H1 (cell line): Measurements from ENCODE around the gene PKP1. TPM values are rescaled to one million over a fixed set of nuclear protein-coding genes. Genes with fewer than 3 reads are reported as not detected.

Experiments
- CTCF ChIA-PET: fragments of 300-600 bp; sonication (Branson Sonifier 250); formaldehyde crosslinking; loops from one replicate; lab custom pipeline; 2021; ENCODE audit not compliant: partially characterized antibody; lab: Charles Lee
- POLR2A ChIA-PET: fragments of 300-600 bp; sonication (Branson Sonifier 250); formaldehyde crosslinking; loops from one replicate; lab custom pipeline; 2021; ENCODE audit warnings: inconsistent platforms; ENCODE audit not compliant: partially characterized antibody; lab: Charles Lee
- DNase-seq, 2 experiments: peaks; one replicate each; pipeline versions ENCODE4 v3.0.0 to v3.0.0-alpha.2; 2010 to 2022; ENCODE audit warnings: low spot score in 2 of 2, low read depth in 1 of 2, mixed read lengths in 1 of 2
- FAIRE-seq: peaks from 2 replicates; lab custom pipeline; 2011; peaks lifted over from hg19 to GRCh38; lab: Jason Lieb, UNC
- H2AFZ ChIP-seq: 2 replicates; pipeline ENCODE4 v1.8.1; 2012; ENCODE audit warnings: low read length, inconsistent platforms
- H2AK5ac ChIP-seq: 2 replicates; pipeline ENCODE4 v1.6.1; 2013; ENCODE audit warnings: low read depth, low read length
- H2BK120ac ChIP-seq: replicated peaks from 2 replicates; pipeline ENCODE3; 2013; ENCODE audit warnings: low read depth, low read length, inconsistent platforms
- H2BK12ac ChIP-seq: 2 replicates; pipeline ENCODE4 v1.6.1; 2013; ENCODE audit warnings: low read depth, low read length
- H2BK15ac ChIP-seq: 2 replicates; pipeline ENCODE4 v1.6.1; 2013; ENCODE audit warnings: low read length
- H2BK20ac ChIP-seq: 2 replicates; pipeline ENCODE4 v1.6.1; 2013; ENCODE audit warnings: low read length
- H2BK5ac ChIP-seq: 2 replicates; pipeline ENCODE4 v1.6.1; 2013; ENCODE audit warnings: low read depth, low read length
- H3K14ac ChIP-seq: 2 replicates; pipeline ENCODE4 v1.6.1; 2013; ENCODE audit warnings: inconsistent platforms; ENCODE audit not compliant: insufficient read length
- H3K18ac ChIP-seq: 2 replicates; pipeline ENCODE4 v1.6.1; 2013; ENCODE audit warnings: low read length; ENCODE audit errors: extremely low read depth
- H3K23ac ChIP-seq: 2 replicates; pipeline ENCODE4 v1.6.1; 2013; ENCODE audit warnings: inconsistent platforms; ENCODE audit not compliant: insufficient read length
- H3K23me2 ChIP-seq: 2 replicates; pipeline ENCODE4 v1.6.1; 2013; ENCODE audit warnings: low read depth, low read length
- H3K27ac ChIP-seq: 2 replicates; pipeline ENCODE4 v1.6.1; 2011; ENCODE audit warnings: low read depth, low read length, inconsistent platforms
- H3K27me3 ChIP-seq, 4 experiments: replicated peaks in 1 of 4; 1 replicate in 1 of 4; 2 replicates in 3 of 4; pipeline versions ENCODE4 v1.6.1 to v1.8.1; 2011 to 2013; ENCODE audit warnings: low read length in 3 of 4, mild to moderate bottlenecking in 3 of 4, inconsistent platforms in 2 of 4, mixed read lengths in 2 of 4, moderate library complexity in 1 of 4; ENCODE audit not compliant: control insufficient read depth in 3 of 4, insufficient read depth in 3 of 4; ENCODE audit errors: extremely low read depth in 1 of 4
- H3K36me3 ChIP-seq, 4 experiments: 2 replicates each; pipeline versions ENCODE4 v1.6.1 to v1.8.1; 2011 to 2013; ENCODE audit warnings: mild to moderate bottlenecking in 4 of 4, low read length in 3 of 4, moderate library complexity in 2 of 4, control low read depth in 1 of 4, inconsistent platforms in 1 of 4; ENCODE audit not compliant: insufficient read depth in 4 of 4, control insufficient read depth in 2 of 4
- H3K4ac ChIP-seq: replicated peaks from 2 replicates; pipeline ENCODE3; 2013; ENCODE audit warnings: low read length, low read depth, mixed read lengths, inconsistent platforms; ENCODE audit not compliant: insufficient read length
- H3K4me1 ChIP-seq, 4 experiments: replicated peaks in 1 of 4; 1 replicate in 1 of 4; 2 replicates in 3 of 4; pipeline versions ENCODE4 v1.6.1 to v1.8.1; 2011 to 2013; ENCODE audit warnings: low read length in 3 of 4, inconsistent platforms in 2 of 4, mixed read lengths in 1 of 4; ENCODE audit not compliant: insufficient read depth in 4 of 4, control insufficient read depth in 3 of 4
- H3K4me2 ChIP-seq, 2 experiments: 2 replicates each; pipeline versions ENCODE4 v1.6.1 to v1.8.1; 2011 to 2013; ENCODE audit warnings: low read depth in 2 of 2, low read length in 2 of 2, control low read depth in 1 of 2, inconsistent platforms in 1 of 2, mild to moderate bottlenecking in 1 of 2; ENCODE audit not compliant: insufficient read depth in 1 of 2
- H3K4me3 ChIP-seq, 4 experiments: fragments of 200-600, 300-600 bp in 1 of 4; sonication (generic), shearing (Covaris generic), sonication (Bioruptor Twin) in 1 of 4; 2 replicates each; pipeline versions ENCODE4 v1.5.1 to v1.8.1; 2011 to 2016; ENCODE audit warnings: low read length in 4 of 4, low read depth in 3 of 4, control low read depth in 2 of 4, inconsistent platforms in 2 of 4, mild to moderate bottlenecking in 2 of 4, mixed read lengths in 1 of 4, moderate library complexity in 1 of 4; ENCODE audit not compliant: insufficient read depth in 2 of 4; ENCODE audit errors: extremely low read depth in 1 of 4
- H3K56ac ChIP-seq: replicated peaks from 2 replicates; pipeline ENCODE3; 2013; ENCODE audit warnings: low read depth, mild to moderate bottlenecking, mixed read lengths, low read length, inconsistent platforms; ENCODE audit not compliant: insufficient read length
- H3K79me1 ChIP-seq: 2 replicates; pipeline ENCODE4 v1.6.1; 2013; ENCODE audit warnings: low read depth, low read length, control low read depth
- H3K79me2 ChIP-seq, 2 experiments: 2 replicates each; pipeline versions ENCODE4 v1.6.1 to v1.8.1; 2012 to 2013; ENCODE audit warnings: low read length in 2 of 2, mild to moderate bottlenecking in 2 of 2, inconsistent platforms in 1 of 2; ENCODE audit not compliant: insufficient read depth in 2 of 2, control insufficient read depth in 1 of 2
- H3K9ac ChIP-seq, 4 experiments: replicated peaks in 1 of 4; 1 replicate in 1 of 4; 2 replicates in 3 of 4; pipeline versions ENCODE4 v1.6.1 to v1.8.1; 2011 to 2013; ENCODE audit warnings: low read depth in 3 of 4, low read length in 3 of 4, control low read depth in 2 of 4, mild to moderate bottlenecking in 2 of 4, moderate library complexity in 2 of 4, inconsistent platforms in 1 of 4; ENCODE audit errors: extremely low read depth in 1 of 4
- H3K9me3 ChIP-seq, 2 experiments: 2 replicates each; pipeline versions ENCODE4 v1.6.1 to v1.8.1; 2012 to 2013; ENCODE audit warnings: mild to moderate bottlenecking in 2 of 2, moderate library complexity in 2 of 2, control low read depth in 1 of 2, inconsistent platforms in 1 of 2, low read depth in 1 of 2, low read length in 1 of 2, mixed read lengths in 1 of 2; ENCODE audit not compliant: insufficient read depth in 2 of 2
- H4K20me1 ChIP-seq, 2 experiments: replicated peaks in 1 of 2; 2 replicates each; pipeline versions ENCODE3 to v1.8.1; 2011 to 2013; ENCODE audit warnings: inconsistent platforms in 2 of 2, low read length in 2 of 2, mild to moderate bottlenecking in 1 of 2; ENCODE audit not compliant: insufficient read depth in 2 of 2, control insufficient read depth in 1 of 2
- H4K5ac ChIP-seq: 2 replicates; pipeline ENCODE4 v1.6.1; 2013; ENCODE audit warnings: low read length, low read depth, mixed read lengths, inconsistent platforms; ENCODE audit not compliant: insufficient read length
- H4K8ac ChIP-seq: 2 replicates; pipeline ENCODE4 v1.8.0; 2013; ENCODE audit warnings: mild to moderate bottlenecking, moderate library complexity, low read length, inconsistent platforms; ENCODE audit not compliant: insufficient read depth; ENCODE audit errors: extremely low read depth
- H4K91ac ChIP-seq: replicated peaks from 2 replicates; pipeline ENCODE3; 2013; ENCODE audit warnings: low read length, mixed read lengths, inconsistent platforms; ENCODE audit not compliant: insufficient read length
- BCL11A ChIP-seq, 2 experiments: IDR thresholded peaks; one replicate each; pipeline ENCODE4 v1.6.1; 2011; ENCODE audit warnings: low read depth in 2 of 2, low read length in 2 of 2, mild to moderate bottlenecking in 2 of 2
- CBX5 ChIP-seq: fragments of 300-800, 300-1000 bp; sonication (generic); IDR thresholded peaks from 2 replicates; pipeline ENCODE4 v1.7.1; 2016; ENCODE audit warnings: antibody characterized with exemption, low read length, low read depth
- EP300 ChIP-seq, 2 experiments: IDR thresholded peaks; 1 replicate in 1 of 2; 2 replicates in 1 of 2; pipeline ENCODE4 v1.6.1; 2011 to 2012; ENCODE audit warnings: low read depth in 2 of 2, low read length in 2 of 2, mild to moderate bottlenecking in 2 of 2, borderline replicate concordance in 1 of 2, inconsistent platforms in 1 of 2, moderate library complexity in 1 of 2
- MAX ChIP-seq: IDR thresholded peaks from 2 replicates; pipeline ENCODE4 v1.6.1; 2012; ENCODE audit warnings: inconsistent platforms
- PHF8 ChIP-seq: fragments of 200-600 bp; sonication (generic); conservative IDR thresholded peaks from 2 replicates; pipeline ENCODE4 v1.7.1; 2012; ENCODE audit warnings: low read depth, mild to moderate bottlenecking, inconsistent platforms, low read length, moderate library complexity
- POLR2A ChIP-seq, 2 experiments: IDR thresholded peaks; 1 replicate in 1 of 2; 2 replicates in 1 of 2; pipeline ENCODE4 v1.6.1; 2011; ENCODE audit warnings: low read depth in 2 of 2, low read length in 2 of 2, mild to moderate bottlenecking in 2 of 2; ENCODE audit errors: control extremely low read depth in 1 of 2
- POLR2AphosphoS5 ChIP-seq: IDR thresholded peaks from 2 replicates; pipeline ENCODE4 v1.6.1; 2011; ENCODE audit warnings: low read depth, low read length
- POU5F1 ChIP-seq: IDR thresholded peaks from 2 replicates; pipeline ENCODE4 v1.6.1; 2011; ENCODE audit warnings: low read depth, mild to moderate bottlenecking, low read length, moderate library complexity
- SIX5 ChIP-seq: IDR thresholded peaks from 2 replicates; pipeline ENCODE4 v1.6.1; 2011; ENCODE audit warnings: mild to moderate bottlenecking, low read depth, low read length
- TBP ChIP-seq: IDR thresholded peaks from 2 replicates; pipeline ENCODE4 v1.6.1; 2011; ENCODE audit warnings: low read depth, low read length, improper control_type of control experiment
- ZNF274 ChIP-seq: IDR thresholded peaks from 2 replicates; pipeline ENCODE4 v1.7.0; 2012; ENCODE audit warnings: low read length, borderline replicate concordance; ENCODE audit errors: extremely low read depth
- WGBS, 2 experiments: shearing (Covaris generic) in 1 of 2; methylation state at CpG; one replicate each; pipeline versions ENCODE4 v1.1.6 to v1.1.7; 2013 to 2015; ENCODE audit warnings: low lambda C conversion rate in 2 of 2, mixed read lengths in 2 of 2, inconsistent platforms in 1 of 2, low coverage in 1 of 2, missing lambda C conversion rate in 1 of 2; ENCODE audit not compliant: insufficient replicate concordance in 2 of 2, insufficient coverage in 1 of 2, insufficient read length in 1 of 2; ENCODE audit errors: extremely low coverage in 1 of 2, missing lambda C conversion rate in 1 of 2; 5-methylcytosine and 5-hydroxymethylcytosine counted together
- polyA plus RNA-seq, 7 experiments: library from polyadenylated mRNA; depleted of rRNA in 3 of 7; stranded (reverse) in 5 of 7; unstranded in 2 of 7; fragments of >200 nt in 5 of 7; fragments of 200-250 nt in 2 of 7; gene quantifications; 1 replicate in 5 of 7; 2 replicates in 1 of 7; 4 replicates in 1 of 7; pipeline versions ENCODE4 v1.2.1 to v1.2.3, GENCODE V29; 2011 to 2013; ENCODE audit warnings: missing spikeins in 2 of 7, mixed read lengths in 2 of 7
- total RNA-seq: library from RNA; stranded (reverse); fragmentation: NEBNext Ultra II Directional; extraction: Animal tissue kit (Norgen Biotek cat#: 25700); gene quantifications from 2 replicates; pipeline ENCODE4 v1.2.1, GENCODE V29; 2021

The PKP1 gene
- total and polyA plus RNA-seq, 2 of the 8 experiments (the other 6 are each of a cell fraction or from before 2014, with no cell fraction given): 0.21 to 0.95 TPM

DNA sequence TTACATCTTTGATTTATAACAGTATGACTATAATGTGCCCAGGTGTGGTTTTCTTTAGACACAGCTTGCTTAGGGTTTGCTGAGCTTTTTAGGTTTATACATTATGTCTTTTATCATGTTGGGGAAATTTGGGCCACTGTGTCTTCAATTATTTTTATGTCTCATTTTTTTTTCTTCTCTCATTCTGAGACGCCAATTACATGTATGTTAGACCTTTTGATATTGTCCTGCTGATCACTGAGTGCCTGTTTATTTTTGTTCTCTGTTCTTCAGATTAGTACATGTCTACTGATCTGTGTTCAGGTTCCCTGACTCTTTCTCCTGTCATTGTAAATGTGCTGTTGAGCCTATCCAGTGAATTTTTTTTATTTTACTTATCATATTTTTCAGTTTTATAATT is 58.1 kb downstream of the PKP1 start:
- no peak overlapping the region for H2BK20ac ChIP-seq
- H4K91ac ChIP-seq: no peak overlapping the region
- H4K5ac ChIP-seq: no peak overlapping the region
- H4K20me1 ChIP-seq: no peaks in the 10 kb centered on the region
- H3K9ac ChIP-seq: no peak overlapping the region
- no peaks in the 10 kb centered on the region; a peak in 1 of 4 replicates for H3K9me3 ChIP-seq
- ChIA-PET POLR2A (no interaction called here), CTCF (interaction anchor here (0.9 kb wide), 1 partner anchor 17 kb away, joined by 4 read pairs; no protein-coding TSS in a partner anchor)
- no peak for DNase-seq
- TF ChIP-seq POLR2A (IDR thresholded peaks at IDR 0.05; ENCODE audit: control extremely low read depth in 1 of 2, low read depth in 2 of 2, low read length in 2 of 2): no peak
- no peak for TF ChIP-seq MAX
- no peak for TF ChIP-seq POU5F1
- TF ChIP-seq CBX5: no peak
- TF ChIP-seq ZNF274: no peak
- no peak for TF ChIP-seq TBP
- TF ChIP-seq POLR2AphosphoS5: no peak
- TF ChIP-seq EP300 (IDR thresholded peaks at IDR 0.05; ENCODE audit: borderline replicate concordance in 1 of 2, low read depth in 2 of 2, low read length in 2 of 2): no peak
- no peak for TF ChIP-seq BCL11A (IDR thresholded peaks at IDR 0.05; ENCODE audit: low read depth in 2 of 2, low read length in 2 of 2)
- no peak for TF ChIP-seq SIX5
- TF ChIP-seq PHF8: no peak
- TF ChIP-seq, all 59 proteins: peak for 0
- Histone ChIP-seq H2BK120ac (no peak overlapping the region), H2BK12ac (no peak overlapping the region), H3K36me3 (no peaks in the 10 kb centered on the region), H2BK5ac (no peak overlapping the region), H2AK5ac (no peak overlapping the region), H3K4me2 (no peak overlapping the region), H3K79me1 (no peaks in the 10 kb centered on the region; the same call in 1 of the 2 replicates), H3K14ac (no peak overlapping the region), H3K23ac (no peak overlapping the region), H3K18ac (no peak overlapping the region), H3K4me3 (no peak overlapping the region), H3K27me3 (0 out of 7 replicates have a peak, but pooled peaks cover 0 to 3% (median 0%) of the 10 kb centered on the region in 4 experiments), H3K23me2 (no peaks in the 10 kb centered on the region; the same call in 1 of the 2 replicates), H2AFZ (no peak overlapping the region), H3K4ac (no peak overlapping the region), H3K79me2 (no peaks in the 10 kb centered on the region), H3K56ac (no peak overlapping the region), H4K8ac (no peak overlapping the region), H2BK15ac (no peak overlapping the region), H3K4me1 (peaks cover 0 to 2% (median under 1%) of the 10 kb centered on the region in 4 experiments; a peak in 2 of 7 replicates), H3K27ac (no peak overlapping the region)
- 68% methylated on average over 1 of the region's 1 CpG; no CpG with 5 or more reads in 1 of the 2 experiments for WGBS, 2 experiments
- no peak for FAIRE-seq
